HCT116 (cell line): ENCODE measurements around the gene THSD4. TPM values are rescaled to one million over a fixed set of nuclear protein-coding genes. Genes with fewer than 3 reads are reported as not detected.

Experiments used
- ATAC-seq: fragments of 200-7000 bp; cut with Tn5 transposase; 2 replicates; pipeline ENCODE4 v1.9.1; 2020; ENCODE audit warnings: mild to moderate bottlenecking, moderate library complexity
- BruUV-seq: library from RNA; stranded (reverse); fragments of 400-500 nt; replicated peaks from 2 replicates; lab custom pipeline; 2021; lab: Mats Ljungman, UMichigan
- CTCF ChIA-PET: fragments of 300-600 bp; sonication (Branson Sonifier 250); formaldehyde crosslinking; loops from one replicate; lab custom pipeline; 2021; ENCODE audit warnings: antibody characterized with exemption; lab: Charles Lee
- POLR2A ChIA-PET: fragments of 300-600, 350-600 bp; sonication (Branson Sonifier 250); formaldehyde crosslinking; loops from one replicate; lab custom pipeline; 2021; ENCODE audit warnings: antibody characterized with exemption; lab: Charles Lee
- RAD21 ChIA-PET, 2 experiments: fragments of 300-600 bp; sonication (Branson Sonifier 250); formaldehyde crosslinking; loops; one replicate each; lab custom pipeline; 2023; ENCODE audit warnings: low total read pairs in 2 of 2; ENCODE audit not compliant: uncharacterized antibody in 2 of 2, unreplicated experiment in 2 of 2, low non-redundant PET in 1 of 2; lab: Charles Lee
- DNase-seq: peaks from one replicate; pipeline ENCODE4 v3.0.0-alpha.2; 2010; ENCODE audit warnings: low read depth, low spot score
- H2AFZ ChIP-seq: fragments of 200-600 bp; shearing (Covaris generic), sonication (generic); 2 replicates; pipeline ENCODE4 v1.6.1; 2017; ENCODE audit warnings: low read depth, mixed run types, mixed read lengths, antibody characterized with exemption, low read length; ENCODE audit not compliant: poor library complexity, severe bottlenecking
- H3K27ac ChIP-seq: 2 replicates; pipeline ENCODE4 v1.5.1; 2012; ENCODE audit warnings: low read depth, low read length
- H3K27me3 ChIP-seq: fragments of 200-600 bp; sonication (generic); 2 replicates; pipeline ENCODE4 v1.6.1; 2016; ENCODE audit warnings: mixed run types, low read length, mixed read lengths; ENCODE audit not compliant: insufficient read depth
- H3K36me3 ChIP-seq, 2 experiments: fragments of 200-500 bp in 1 of 2; fragments of 200-600 bp in 1 of 2; sonication (Bioruptor generic) in 1 of 2; sonication (generic) in 1 of 2; 2 replicates each; pipeline versions ENCODE4 v1.5.1 to v1.6.1; 2014 to 2016; ENCODE audit warnings: low read length in 2 of 2, inconsistent platforms in 1 of 2, mixed read lengths in 1 of 2, mixed run types in 1 of 2; ENCODE audit not compliant: insufficient read depth in 2 of 2, control insufficient read depth in 1 of 2
- H3K4me1 ChIP-seq, 2 experiments: fragments of 200-600 bp in 1 of 2; sonication (generic) in 1 of 2; 2 replicates each; pipeline versions ENCODE4 v1.5.1 to v1.6.1; 2012 to 2017; ENCODE audit warnings: low read length in 2 of 2, inconsistent platforms in 1 of 2, mild to moderate bottlenecking in 1 of 2, mixed read lengths in 1 of 2, mixed run types in 1 of 2, moderate library complexity in 1 of 2; ENCODE audit not compliant: insufficient read depth in 2 of 2, control insufficient read depth in 1 of 2
- H3K4me2 ChIP-seq: fragments of 200-600 bp; sonication (generic); 2 replicates; pipeline ENCODE4 v1.6.1; 2017; ENCODE audit warnings: mixed run types, low read length, mixed read lengths
- H3K4me3 ChIP-seq, 2 experiments: fragments of 200-600 bp in 1 of 2; sonication (generic) in 1 of 2; replicated peaks in 1 of 2; 2 replicates each; pipeline ENCODE4 v1.5.1; 2011 to 2016; ENCODE audit warnings: low read length in 2 of 2, control low read depth in 1 of 2, low read depth in 1 of 2, mild to moderate bottlenecking in 1 of 2, mixed read lengths in 1 of 2, mixed run types in 1 of 2
- H3K79me2 ChIP-seq: fragments of 200-600 bp; sonication (generic); 2 replicates; pipeline ENCODE4 v1.6.1; 2017; ENCODE audit warnings: mild to moderate bottlenecking, mixed run types, low read length, moderate library complexity, mixed read lengths; ENCODE audit not compliant: insufficient read depth
- H3K9ac ChIP-seq: fragments of 200-600 bp; sonication (generic); 2 replicates; pipeline ENCODE4 v1.6.1; 2016; ENCODE audit warnings: low read length, mixed read lengths
- H3K9me2 ChIP-seq: fragments of 200-600 bp; sonication (generic), shearing (Covaris generic); 2 replicates; pipeline ENCODE4 v1.6.1; 2017; ENCODE audit warnings: mixed run types, mild to moderate bottlenecking, moderate library complexity; ENCODE audit not compliant: insufficient read depth
- H3K9me3 ChIP-seq, 2 experiments: fragments of 200-500 bp in 1 of 2; fragments of 200-600 bp in 1 of 2; sonication (Bioruptor generic) in 1 of 2; sonication (generic) in 1 of 2; 2 replicates each; pipeline ENCODE4 v1.6.1; 2014 to 2017; ENCODE audit warnings: low read length in 2 of 2, mixed read lengths in 2 of 2, inconsistent platforms in 1 of 2, low read depth in 1 of 2, mild to moderate bottlenecking in 1 of 2, mixed run types in 1 of 2, moderate library complexity in 1 of 2; ENCODE audit not compliant: control insufficient read depth in 1 of 2, insufficient read depth in 1 of 2
- H4K20me1 ChIP-seq: fragments of 200-600 bp; sonication (generic), shearing (Covaris generic); 2 replicates; pipeline ENCODE4 v1.6.1; 2017; ENCODE audit warnings: mixed run types, mild to moderate bottlenecking, moderate library complexity; ENCODE audit not compliant: insufficient read depth
- CBX3 ChIP-seq: IDR thresholded peaks from 2 replicates; pipeline ENCODE4 v1.6.1; 2012; ENCODE audit warnings: low read depth
- CTCF ChIP-seq, 3 experiments: fragments of 200-600 bp in 1 of 3; sonication (generic) in 1 of 3; IDR thresholded peaks in 2 of 3; conservative IDR thresholded peaks in 1 of 3; 2 replicates each; pipeline ENCODE4 v1.5.1; 2012 to 2017; ENCODE audit warnings: low read depth in 2 of 3, low read length in 2 of 3, antibody characterized with exemption in 1 of 3, borderline replicate concordance in 1 of 3, control low read depth in 1 of 3, mild to moderate bottlenecking in 1 of 3, mixed read lengths in 1 of 3, mixed run types in 1 of 3, moderate library complexity in 1 of 3; ENCODE audit not compliant: insufficient read depth in 1 of 3
- EGR1 ChIP-seq: IDR thresholded peaks from 2 replicates; pipeline ENCODE4 v1.6.1; 2012; ENCODE audit warnings: low read depth
- ELF1 ChIP-seq: IDR thresholded peaks from 2 replicates; pipeline ENCODE4 v1.6.1; 2012; ENCODE audit warnings: low read depth, borderline replicate concordance
- EZH2 ChIP-seq: fragments of 200-600 bp; sonication (generic); IDR thresholded peaks from 2 replicates; pipeline ENCODE4 v1.6.1; 2017; ENCODE audit warnings: antibody characterized with exemption, mixed run types
- EZH2phosphoT487 ChIP-seq: fragments of 200-600 bp; IDR thresholded peaks from 2 replicates; pipeline ENCODE4 v1.6.1; 2018; ENCODE audit warnings: antibody characterized with exemption, borderline replicate concordance
- FOSL1 ChIP-seq: IDR thresholded peaks from 2 replicates; pipeline ENCODE4 v1.6.1; 2012; ENCODE audit warnings: low read depth
- POLR2A ChIP-seq: IDR thresholded peaks from 2 replicates; pipeline ENCODE4 v1.7.0; 2011; ENCODE audit warnings: borderline replicate concordance; ENCODE audit not compliant: insufficient read depth, insufficient read length; ENCODE audit errors: extremely low read depth
- POLR2AphosphoS5 ChIP-seq: IDR thresholded peaks from 2 replicates; pipeline ENCODE4 v1.6.1; 2011; ENCODE audit warnings: mild to moderate bottlenecking, low read depth, low read length, moderate library complexity
- RAD21 ChIP-seq: IDR thresholded peaks from 2 replicates; pipeline ENCODE4 v1.6.1; 2012; ENCODE audit warnings: low read depth, mild to moderate bottlenecking
- SP1 ChIP-seq: IDR thresholded peaks from 2 replicates; pipeline ENCODE4 v1.6.1; 2012; ENCODE audit warnings: low read depth
- intact Hi-C: fragments of 100-400 bp; cut with micrococcal nuclease; formaldehyde crosslinking; loops from 2 replicates; pipeline ENCODE4 v1.10.0; 2022
- total RNA-seq: library from RNA; stranded (reverse); gene quantifications from one replicate; pipeline ENCODE4 v1.2.1, GENCODE V29; 2021; ENCODE audit not compliant: unreplicated experiment
- TF ChIP-seq, protein P1 (sequence below): IDR thresholded peaks from 2 replicates; pipeline ENCODE4 v1.6.1; 2011; ENCODE audit warnings: mild to moderate bottlenecking, low read length, moderate library complexity; ENCODE audit not compliant: insufficient replicate concordance; ENCODE audit errors: extremely low read depth

The THSD4 gene
- total RNA-seq, 1 experiment from 2014 or later, result 30.5 TPM

- 0 out of 4 replicates have a peak, but pooled peaks cover 0 to 3% of the 10 kb centered on the region in 2 experiments for H3K4me1 ChIP-seq
- no peak for DNase-seq
- no peaks in the 10 kb centered on the region for H4K20me1 ChIP-seq
- ChIA-PET POLR2A (no interaction called here), CTCF (no interaction called here), RAD21 (no interaction called here)
- no TSS peak for BruUV-seq
- TF ChIP-seq POLR2A, result no peak
- TF ChIP-seq SP1, result no peak
- TF ChIP-seq EGR1, result no peak
- TF ChIP-seq CBX3, result no peak
- H3K9me2 ChIP-seq, result no peaks in the 10 kb centered on the region
- H3K79me2 ChIP-seq, result no peaks in the 10 kb centered on the region
- no peaks in the 10 kb centered on the region for H3K36me3 ChIP-seq
- no peaks in the 10 kb centered on the region for H3K9me3 ChIP-seq
- no peak overlapping the region for H3K27ac ChIP-seq
- H3K4me2 ChIP-seq, result no peak overlapping the region
- no peak overlapping the region for H3K9ac ChIP-seq
- H2AFZ ChIP-seq, result no peak overlapping the region
- intact Hi-C loops, result no loop called here
- no peak for ATAC-seq
- no peaks in the 10 kb centered on the region for H3K27me3 ChIP-seq
- no peak overlapping the region for H3K4me3 ChIP-seq
Observed at GRCh38 chr15:71706461-71707229, 591.4 kb downstream of the THSD4 start.

DNA sequence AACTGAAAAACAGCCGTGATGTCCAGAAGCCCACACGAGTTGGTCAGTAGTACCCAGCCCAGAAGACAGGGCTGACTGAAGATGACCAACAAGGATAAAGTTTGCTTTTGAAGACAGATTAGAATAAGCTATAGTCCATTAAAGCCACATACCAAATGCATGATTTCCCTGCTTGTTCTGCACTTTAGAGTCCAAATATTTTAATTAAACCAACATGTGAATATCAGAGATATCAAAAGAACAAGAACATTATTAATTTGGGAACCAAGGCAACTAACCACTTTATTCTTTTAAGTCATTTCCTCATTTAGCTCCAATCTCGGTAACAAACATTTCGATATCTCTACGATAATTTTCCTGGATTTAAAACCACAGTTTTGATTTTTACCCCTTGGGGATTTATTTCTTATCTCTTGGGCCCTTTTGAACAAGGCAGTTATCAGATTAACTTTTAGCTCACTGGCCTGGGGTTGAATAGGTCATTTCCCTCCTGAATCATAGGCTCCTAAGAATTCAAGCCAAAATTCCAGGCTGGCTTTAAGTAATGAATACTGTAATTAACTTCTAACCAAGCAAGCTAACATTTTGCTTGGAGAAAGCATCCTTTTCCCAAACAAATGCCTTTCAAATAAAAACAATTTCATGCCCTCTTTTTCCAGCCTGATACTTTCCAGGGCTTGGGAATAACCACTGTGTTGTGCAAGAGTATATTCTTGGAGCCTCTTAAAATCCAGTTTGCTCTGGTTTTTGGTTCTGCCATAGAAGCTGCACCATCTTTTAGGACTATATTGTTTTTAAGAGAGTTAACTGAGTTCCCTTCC, 592.2 kb downstream of the THSD4 start:
- Histone ChIP-seq H3K27ac (no peak overlapping the region), H3K36me3 (no peaks in the 10 kb centered on the region), H3K9me2 (no peaks in the 10 kb centered on the region), H3K4me2 (no peak overlapping the region), H3K9me3 (no peaks in the 10 kb centered on the region), H3K27me3 (no peaks in the 10 kb centered on the region), H3K4me1 (0 out of 4 replicates have a peak, but pooled peaks cover 0 to 3% of the 10 kb centered on the region in 2 experiments), H3K79me2 (no peaks in the 10 kb centered on the region), H4K20me1 (no peaks in the 10 kb centered on the region), H2AFZ (no peak overlapping the region), H3K4me3 (no peak overlapping the region), H3K9ac (no peak overlapping the region)
- ChIA-PET CTCF (no interaction called here), RAD21 (no interaction called here), POLR2A (no interaction called here)
- DNase-seq (no peak), ATAC-seq (no peak)
- intact Hi-C loops, result no loop called here
- BruUV-seq, result no TSS peak
- TF ChIP-seq POLR2AphosphoS5 (no peak), ELF1 (no peak), CTCF (IDR thresholded peaks at IDR 0.05 in 2 of 3, conservative IDR thresholded peaks at IDR 0.05 in 1 of 3; ENCODE audit: borderline replicate concordance in 1 of 3, insufficient read depth in 1 of 3, low read depth in 2 of 3, low read length in 2 of 3) (no peak), EZH2phosphoT487 (no peak), FOSL1 (no peak), EZH2 (no peak), SP1 (no peak), RAD21 (no peak), POLR2A (no peak)
- TF ChIP-seq, protein P1, sequence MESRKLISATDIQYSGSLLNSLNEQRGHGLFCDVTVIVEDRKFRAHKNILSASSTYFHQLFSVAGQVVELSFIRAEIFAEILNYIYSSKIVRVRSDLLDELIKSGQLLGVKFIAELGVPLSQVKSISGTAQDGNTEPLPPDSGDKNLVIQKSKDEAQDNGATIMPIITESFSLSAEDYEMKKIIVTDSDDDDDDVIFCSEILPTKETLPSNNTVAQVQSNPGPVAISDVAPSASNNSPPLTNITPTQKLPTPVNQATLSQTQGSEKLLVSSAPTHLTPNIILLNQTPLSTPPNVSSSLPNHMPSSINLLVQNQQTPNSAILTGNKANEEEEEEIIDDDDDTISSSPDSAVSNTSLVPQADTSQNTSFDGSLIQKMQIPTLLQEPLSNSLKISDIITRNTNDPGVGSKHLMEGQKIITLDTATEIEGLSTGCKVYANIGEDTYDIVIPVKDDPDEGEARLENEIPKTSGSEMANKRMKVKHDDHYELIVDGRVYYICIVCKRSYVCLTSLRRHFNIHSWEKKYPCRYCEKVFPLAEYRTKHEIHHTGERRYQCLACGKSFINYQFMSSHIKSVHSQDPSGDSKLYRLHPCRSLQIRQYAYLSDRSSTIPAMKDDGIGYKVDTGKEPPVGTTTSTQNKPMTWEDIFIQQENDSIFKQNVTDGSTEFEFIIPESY, result no peak
